ENCODE data around the gene KRT13. TPM values are rescaled to one million over a fixed set of nuclear protein-coding genes. Genes with fewer than 3 reads are reported as not detected.

Gene KRT13
- total and polyA plus RNA-seq, 2 experiments from 2014 or later, result 8.1 to 24.8 TPM

DNA sequence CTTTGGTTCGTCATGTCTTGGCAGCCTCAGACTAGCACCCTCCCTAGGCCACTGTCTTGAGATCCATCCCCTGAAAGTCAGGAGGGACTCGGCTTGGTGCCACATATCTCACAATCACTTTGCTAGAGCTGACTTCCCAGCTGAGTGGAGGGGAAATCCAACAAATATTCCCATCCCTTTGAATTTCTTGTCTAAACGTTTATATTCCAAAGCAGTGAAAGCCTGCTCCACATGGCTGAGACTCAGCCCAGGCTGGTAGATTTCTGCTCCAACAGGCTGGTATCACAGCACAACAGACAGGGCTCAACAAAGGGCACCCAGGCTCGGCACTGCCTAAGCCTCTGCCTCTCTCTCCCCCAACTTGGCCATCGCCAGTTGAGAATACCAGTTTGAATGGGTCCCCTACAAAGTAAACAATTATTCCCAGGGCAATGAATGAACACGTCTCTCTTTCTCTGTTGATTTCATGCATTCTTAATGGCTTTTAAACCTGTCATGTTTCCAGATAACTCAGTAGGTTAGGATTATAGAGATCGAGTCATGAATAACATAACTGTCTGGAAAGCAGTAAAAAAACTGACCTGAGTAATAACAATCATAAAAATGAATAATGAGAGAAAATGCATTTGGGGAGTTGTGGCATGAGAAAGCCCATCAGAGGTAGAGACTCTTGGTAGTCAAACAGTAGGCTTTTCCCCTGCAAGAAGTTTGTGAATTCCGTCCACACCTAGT lies 1.0 kb downstream of the KRT13 start:
- 64% methylated on average over 8 of the region's 8 CpGs for WGBS (ENCODE audit: low lambda C conversion rate, missing lambda C conversion rate)
- Histone ChIP-seq H3K27me3 (no peaks in the 10 kb centered on the region), H2AFZ (no peak overlapping the region), H3K4me2 (no peak overlapping the region), H3K27ac (no peak overlapping the region), H3K4me1 (ENCODE audit: insufficient read depth) (peaks cover 18% of the 10 kb centered on the region), H3K9me3 (ENCODE audit: low read depth) (no peaks in the 10 kb centered on the region), H3K36me3 (replicated peaks; ENCODE audit: insufficient read depth, low read depth) (no peaks in the 10 kb centered on the region), H3K4me3 (no peak overlapping the region), H3K79me2 (no peaks in the 10 kb centered on the region), H3K9me2 (replicated peaks; ENCODE audit: insufficient read depth) (no peaks in the 10 kb centered on the region), H4K20me1 (ENCODE audit: insufficient read depth, poor library complexity, severe bottlenecking) (no peaks in the 10 kb centered on the region)
- TF ChIP-seq EZH2phosphoT487 (IDR thresholded peaks at IDR 0.05; ENCODE audit: low read depth, severe bottlenecking, unreplicated experiment), result no peak
- TF ChIP-seq, protein P1, sequence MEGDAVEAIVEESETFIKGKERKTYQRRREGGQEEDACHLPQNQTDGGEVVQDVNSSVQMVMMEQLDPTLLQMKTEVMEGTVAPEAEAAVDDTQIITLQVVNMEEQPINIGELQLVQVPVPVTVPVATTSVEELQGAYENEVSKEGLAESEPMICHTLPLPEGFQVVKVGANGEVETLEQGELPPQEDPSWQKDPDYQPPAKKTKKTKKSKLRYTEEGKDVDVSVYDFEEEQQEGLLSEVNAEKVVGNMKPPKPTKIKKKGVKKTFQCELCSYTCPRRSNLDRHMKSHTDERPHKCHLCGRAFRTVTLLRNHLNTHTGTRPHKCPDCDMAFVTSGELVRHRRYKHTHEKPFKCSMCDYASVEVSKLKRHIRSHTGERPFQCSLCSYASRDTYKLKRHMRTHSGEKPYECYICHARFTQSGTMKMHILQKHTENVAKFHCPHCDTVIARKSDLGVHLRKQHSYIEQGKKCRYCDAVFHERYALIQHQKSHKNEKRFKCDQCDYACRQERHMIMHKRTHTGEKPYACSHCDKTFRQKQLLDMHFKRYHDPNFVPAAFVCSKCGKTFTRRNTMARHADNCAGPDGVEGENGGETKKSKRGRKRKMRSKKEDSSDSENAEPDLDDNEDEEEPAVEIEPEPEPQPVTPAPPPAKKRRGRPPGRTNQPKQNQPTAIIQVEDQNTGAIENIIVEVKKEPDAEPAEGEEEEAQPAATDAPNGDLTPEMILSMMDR (IDR thresholded peaks at IDR 0.05; ENCODE audit: poor library complexity), result no peak
- TF ChIP-seq EZH2 (IDR thresholded peaks at IDR 0.05; ENCODE audit: borderline replicate concordance), result no peak
- DNase-seq (ENCODE audit: low spot score), result no peak

GRCh38 chr17:41503202-41503601 lies 2.2 kb downstream of the KRT13 start:
- H3K4me2 ChIP-seq, result no peak overlapping the region
- no peak overlapping the region for H3K27ac ChIP-seq
- DNase-seq (ENCODE audit: low spot score), result no peak
- H3K9me2 ChIP-seq (replicated peaks; ENCODE audit: insufficient read depth), result no peaks in the 10 kb centered on the region
- H3K27me3 ChIP-seq, result no peaks in the 10 kb centered on the region
- no peaks in the 10 kb centered on the region for H3K36me3 ChIP-seq (replicated peaks; ENCODE audit: insufficient read depth, low read depth)
- no peaks in the 10 kb centered on the region for H3K9me3 ChIP-seq (ENCODE audit: low read depth)
- TF ChIP-seq EZH2 (IDR thresholded peaks at IDR 0.05; ENCODE audit: borderline replicate concordance) (no peak), EZH2phosphoT487 (IDR thresholded peaks at IDR 0.05; ENCODE audit: low read depth, severe bottlenecking, unreplicated experiment) (no peak)
- TF ChIP-seq, protein P1 (IDR thresholded peaks at IDR 0.05; ENCODE audit: poor library complexity), result no peak
- peaks cover 18% of the 10 kb centered on the region for H3K4me1 ChIP-seq (ENCODE audit: insufficient read depth)
- H3K4me3 ChIP-seq, result no peak overlapping the region
- WGBS (ENCODE audit: low lambda C conversion rate, missing lambda C conversion rate), result 93% methylated on average over 9 of the region's 9 CpGs
- H2AFZ ChIP-seq, result no peak overlapping the region
- no peaks in the 10 kb centered on the region for H3K79me2 ChIP-seq
- H4K20me1 ChIP-seq (ENCODE audit: insufficient read depth, poor library complexity, severe bottlenecking), result no peaks in the 10 kb centered on the region

DNA sequence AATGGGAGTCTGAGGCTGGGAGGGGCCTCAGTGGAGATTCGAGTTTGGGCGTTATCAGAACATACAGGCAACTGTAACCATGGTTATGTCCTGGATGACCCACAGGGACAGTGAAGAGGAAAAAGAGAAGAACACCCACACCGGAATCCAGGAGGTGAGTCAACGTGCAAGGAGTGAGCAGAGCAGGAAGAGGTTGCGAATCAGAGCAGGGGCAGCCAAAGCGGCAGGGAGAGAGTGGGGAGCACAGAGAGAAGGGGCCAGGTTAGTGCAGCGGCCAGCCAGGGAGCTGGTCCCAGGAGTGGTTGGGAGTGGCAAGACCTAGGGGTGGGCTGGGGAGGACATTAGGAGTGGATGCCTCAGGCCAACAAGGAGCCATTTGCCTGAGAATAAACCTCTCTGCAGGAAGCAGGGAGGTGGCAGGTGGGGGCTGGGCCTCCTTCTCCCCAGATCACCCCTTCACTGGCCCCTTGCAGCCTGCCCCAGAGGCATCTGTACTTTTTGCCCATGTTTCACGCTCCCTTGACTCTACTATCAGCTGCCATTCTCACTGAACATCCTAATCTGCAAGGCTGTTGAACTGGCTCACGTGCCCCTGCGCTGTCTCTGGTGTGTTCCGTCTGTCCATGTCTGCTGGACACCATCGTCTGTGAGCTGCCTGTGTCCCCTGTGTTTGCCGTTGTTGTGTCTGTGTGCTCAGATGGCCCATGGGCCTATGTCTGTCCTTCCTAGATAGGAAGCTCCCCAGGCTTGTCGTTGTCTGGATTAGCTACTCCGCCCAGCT lies 5.1 kb downstream of the KRT13 start:
- H2AFZ ChIP-seq, result no peak overlapping the region
- H3K9me2 ChIP-seq (replicated peaks; ENCODE audit: insufficient read depth), result no peaks in the 10 kb centered on the region
- no peak overlapping the region for H3K4me2 ChIP-seq
- H3K4me1 ChIP-seq (ENCODE audit: insufficient read depth), result no peaks in the 10 kb centered on the region
- no peaks in the 10 kb centered on the region for H3K27me3 ChIP-seq
- H3K79me2 ChIP-seq, result no peaks in the 10 kb centered on the region
- no peak overlapping the region for H3K4me3 ChIP-seq
- 71% methylated on average over 15 of the region's 15 CpGs for WGBS (ENCODE audit: low lambda C conversion rate, missing lambda C conversion rate)
- H4K20me1 ChIP-seq (ENCODE audit: insufficient read depth, poor library complexity, severe bottlenecking), result no peaks in the 10 kb centered on the region
- H3K36me3 ChIP-seq (replicated peaks; ENCODE audit: insufficient read depth, low read depth), result no peaks in the 10 kb centered on the region
- H3K27ac ChIP-seq, result no peak overlapping the region
- DNase-seq (ENCODE audit: low spot score), result peak; percentile 60
- TF ChIP-seq EZH2phosphoT487 (IDR thresholded peaks at IDR 0.05; ENCODE audit: low read depth, severe bottlenecking, unreplicated experiment), result no peak
- TF ChIP-seq EZH2 (IDR thresholded peaks at IDR 0.05; ENCODE audit: borderline replicate concordance), result no peak
- TF ChIP-seq, protein P1 (IDR thresholded peaks at IDR 0.05; ENCODE audit: poor library complexity), result no peak
- no peaks in the 10 kb centered on the region for H3K9me3 ChIP-seq (ENCODE audit: low read depth)

All from hepatocyte (in vitro differentiated cells).